Measurements from ENCODE around the gene TMEM200B.

DNA sequence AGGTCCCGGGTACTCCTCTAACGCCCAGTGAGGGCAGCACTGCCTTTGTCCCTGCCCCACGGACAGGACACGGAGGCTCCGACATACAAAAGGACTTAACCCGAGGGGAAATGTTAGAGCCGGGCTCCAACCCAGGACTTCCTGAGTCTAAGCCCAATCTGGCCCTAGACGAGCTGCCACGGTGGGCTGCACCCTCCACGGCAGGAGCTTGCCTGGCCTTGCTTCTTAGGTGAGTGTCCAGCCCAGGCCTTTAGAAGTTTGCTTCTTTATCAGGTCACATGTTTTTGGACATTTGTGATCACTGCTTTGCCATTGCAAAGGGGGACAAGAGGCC lies 11.0 kb upstream of the TMEM200B start:
- TF ChIP-seq, protein P1, sequence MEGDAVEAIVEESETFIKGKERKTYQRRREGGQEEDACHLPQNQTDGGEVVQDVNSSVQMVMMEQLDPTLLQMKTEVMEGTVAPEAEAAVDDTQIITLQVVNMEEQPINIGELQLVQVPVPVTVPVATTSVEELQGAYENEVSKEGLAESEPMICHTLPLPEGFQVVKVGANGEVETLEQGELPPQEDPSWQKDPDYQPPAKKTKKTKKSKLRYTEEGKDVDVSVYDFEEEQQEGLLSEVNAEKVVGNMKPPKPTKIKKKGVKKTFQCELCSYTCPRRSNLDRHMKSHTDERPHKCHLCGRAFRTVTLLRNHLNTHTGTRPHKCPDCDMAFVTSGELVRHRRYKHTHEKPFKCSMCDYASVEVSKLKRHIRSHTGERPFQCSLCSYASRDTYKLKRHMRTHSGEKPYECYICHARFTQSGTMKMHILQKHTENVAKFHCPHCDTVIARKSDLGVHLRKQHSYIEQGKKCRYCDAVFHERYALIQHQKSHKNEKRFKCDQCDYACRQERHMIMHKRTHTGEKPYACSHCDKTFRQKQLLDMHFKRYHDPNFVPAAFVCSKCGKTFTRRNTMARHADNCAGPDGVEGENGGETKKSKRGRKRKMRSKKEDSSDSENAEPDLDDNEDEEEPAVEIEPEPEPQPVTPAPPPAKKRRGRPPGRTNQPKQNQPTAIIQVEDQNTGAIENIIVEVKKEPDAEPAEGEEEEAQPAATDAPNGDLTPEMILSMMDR (IDR thresholded peaks at IDR 0.05), result no peak
- TF ChIP-seq POLR2A (IDR thresholded peaks at IDR 0.05) (no peak), EP300 (IDR thresholded peaks at IDR 0.05) (no peak)
